Measurements from ENCODE around the gene MSRB1. TPM values are rescaled to one million over a fixed set of nuclear protein-coding genes. Genes with fewer than 3 reads are reported as not detected.

Gene MSRB1
- total and polyA plus RNA-seq, 9 of the 15 experiments (the other 6 are each of a cell fraction or from before 2014, with no cell fraction given), result 5.4 to 33.7 (median 25.7) TPM

- no peak for TF ChIP-seq PBX2 (CRISPR knock-in tag; IDR thresholded peaks at IDR 0.05; ENCODE audit: low read depth)
- no peak for TF ChIP-seq PBX2 (tag; conservative IDR thresholded peaks at IDR 0.05; ENCODE audit: low read depth)
- TF ChIP-seq MNT (conservative IDR thresholded peaks at IDR 0.05), result peak; percentile 57 to 80; a peak in 3 of 4 replicates
- peak; percentile 87; the same call in 1 of the 2 replicates for TF ChIP-seq HNRNPUL1 (IDR thresholded peaks at IDR 0.05; ENCODE audit: low read length)
- 0 out of 4 replicates have a peak, but pooled peaks of 1 of the 2 experiments have one; percentile 12 for TF ChIP-seq TEAD1 (CRISPR knock-in tag; IDR thresholded peaks at IDR 0.05)
- no peak for TF ChIP-seq THAP7 (CRISPR knock-in tag; IDR thresholded peaks at IDR 0.05)
- TF ChIP-seq HSF4 (CRISPR knock-in tag; IDR thresholded peaks at IDR 0.05; ENCODE audit: borderline replicate concordance), result no peak
- TF ChIP-seq DMBX1 (CRISPR knock-in tag; IDR thresholded peaks at IDR 0.05; ENCODE audit: borderline replicate concordance), result 0 out of 2 replicates have a peak, but pooled peaks have one; percentile 48
- no peak for TF ChIP-seq CLOCK (CRISPR knock-in tag; IDR thresholded peaks at IDR 0.05; ENCODE audit: borderline replicate concordance)
- TF ChIP-seq SAFB2 (IDR thresholded peaks at IDR 0.05; ENCODE audit: borderline replicate concordance, low read depth, low read length, severe bottlenecking), result no peak
- peak; percentile 44; the same call in 1 of the 2 replicates for TF ChIP-seq ARID4B (CRISPR knock-in tag; IDR thresholded peaks at IDR 0.05)
- no peak for TF ChIP-seq COPS2 (conservative IDR thresholded peaks at IDR 0.05)
- TF ChIP-seq SIRT6 (IDR thresholded peaks at IDR 0.05; ENCODE audit: low read depth, low read length), result peak; percentile 20
These were observed 21.0 kb upstream of the MSRB1 start (continued) for GRCh38 chr16:1963806-1964505.
